Loucy (cell line): ENCODE data around the gene PRKCE.
A peak's percentile ranks its signal among the peaks of the same experiment; 100 is the strongest.

Experiments
- H2AFZ ChIP-seq: fragments of 200-600 bp; sonication (generic); 2 replicates; pipeline ENCODE4 v1.6.0; 2016; ENCODE audit warnings: antibody characterized with exemption, mild to moderate bottlenecking, low read length, moderate library complexity
- H3F3A ChIP-seq: fragments of 200-600 bp; 2 replicates; pipeline ENCODE4 v1.6.0; 2016; ENCODE audit warnings: antibody characterized with exemption, low read depth, mild to moderate bottlenecking
- H3K27me3 ChIP-seq: fragments of 200-600 bp; sonication (generic); 2 replicates; pipeline ENCODE4 v1.6.1; 2014; ENCODE audit warnings: low read length, mild to moderate bottlenecking; ENCODE audit not compliant: insufficient read depth, poor library complexity, severe bottlenecking
- H3K36me3 ChIP-seq: fragments of 200-600 bp; sonication (generic); 2 replicates; pipeline ENCODE4 v1.6.1; 2016; ENCODE audit warnings: low read length; ENCODE audit not compliant: insufficient read depth
- H3K4me1 ChIP-seq: fragments of 200-600 bp; sonication (generic); 2 replicates; pipeline ENCODE4 v1.5.1; 2014; ENCODE audit warnings: low read length, mild to moderate bottlenecking; ENCODE audit not compliant: insufficient read depth, poor library complexity, severe bottlenecking
- H3K4me2 ChIP-seq: fragments of 200-600 bp; sonication (generic); 2 replicates; pipeline ENCODE4 v1.6.0; 2014; ENCODE audit warnings: antibody characterized with exemption, low read length, low read depth, mild to moderate bottlenecking; ENCODE audit not compliant: poor library complexity, severe bottlenecking
- H3K4me3 ChIP-seq: fragments of 200-600 bp; sonication (generic); 2 replicates; pipeline ENCODE4 v1.5.1; 2014; ENCODE audit warnings: low read length, mild to moderate bottlenecking, mixed read lengths; ENCODE audit not compliant: poor library complexity, severe bottlenecking
- H3K79me2 ChIP-seq: fragments of 200-600 bp; sonication (generic); 2 replicates; pipeline ENCODE4 v1.6.1; 2014; ENCODE audit warnings: low read length; ENCODE audit not compliant: insufficient read depth
- H3K9ac ChIP-seq: fragments of 200-600 bp; sonication (generic); 2 replicates; pipeline ENCODE4 v1.6.0; 2014; ENCODE audit warnings: mild to moderate bottlenecking, low read depth, low read length, moderate library complexity; ENCODE audit not compliant: poor library complexity, severe bottlenecking
- H3K9me2 ChIP-seq: fragments of 200-600 bp; sonication (generic); replicated peaks from 2 replicates; pipeline ENCODE4 v1.6.1; 2016; ENCODE audit warnings: low read depth, low read length, mixed read lengths
- H3K9me3 ChIP-seq: fragments of 200-600 bp; sonication (generic); 2 replicates; pipeline ENCODE4 v1.6.1; 2014; ENCODE audit warnings: mild to moderate bottlenecking, antibody characterized with exemption, low read length, low read depth; ENCODE audit not compliant: insufficient read depth
- H4K20me1 ChIP-seq: fragments of 200-600 bp; sonication (generic); 2 replicates; pipeline ENCODE4 v1.6.0; 2014; ENCODE audit warnings: antibody characterized with exemption, low read length, mild to moderate bottlenecking; ENCODE audit not compliant: insufficient read depth, poor library complexity, severe bottlenecking
- CTCF ChIP-seq: fragments of 200-600 bp; sonication (generic); conservative IDR thresholded peaks from 2 replicates; pipeline ENCODE4 v1.5.1; 2014; ENCODE audit warnings: mild to moderate bottlenecking, antibody characterized with exemption, low read length
- EZH2phosphoT487 ChIP-seq: fragments of 200-600 bp; IDR thresholded peaks from 2 replicates; pipeline ENCODE4 v1.6.1; 2018; ENCODE audit warnings: antibody characterized with exemption, mild to moderate bottlenecking, moderate library complexity, borderline replicate concordance

PRKCE gene

GRCh38 chr2:45729753-45730512, 78.5 kb downstream of the PRKCE start:
- H3F3A ChIP-seq = no peaks in the 10 kb centered on the region
- no peaks in the 10 kb centered on the region for H3K9me3 ChIP-seq
- TF ChIP-seq EZH2phosphoT487 = no peak
- TF ChIP-seq CTCF = peak; percentile 50
- no peaks in the 10 kb centered on the region for H3K9me2 ChIP-seq
- H3K9ac ChIP-seq = no peak overlapping the region
- H4K20me1 ChIP-seq = no peaks in the 10 kb centered on the region
- H2AFZ ChIP-seq = no peak overlapping the region
- no peaks in the 10 kb centered on the region for H3K4me1 ChIP-seq
- H3K79me2 ChIP-seq = peaks cover 33% of the 10 kb centered on the region; the same call in 1 of the 2 replicates
- H3K4me2 ChIP-seq = no peak overlapping the region
- no peak overlapping the region for H3K4me3 ChIP-seq
- no peaks in the 10 kb centered on the region for H3K36me3 ChIP-seq
- H3K27me3 ChIP-seq = no peaks in the 10 kb centered on the region

- Histone ChIP-seq H2AFZ (no peak overlapping the region), H3K9ac (no peak overlapping the region), H3F3A (no peaks in the 10 kb centered on the region), H3K27me3 (no peaks in the 10 kb centered on the region), H3K79me2 (peaks cover 33% of the 10 kb centered on the region; the same call in 1 of the 2 replicates), H3K4me1 (no peaks in the 10 kb centered on the region), H3K4me2 (no peak overlapping the region), H3K36me3 (no peaks in the 10 kb centered on the region), H3K9me2 (no peaks in the 10 kb centered on the region), H3K4me3 (no peak overlapping the region), H3K9me3 (no peaks in the 10 kb centered on the region), H4K20me1 (no peaks in the 10 kb centered on the region)
- no peak for TF ChIP-seq EZH2phosphoT487
- no peak for TF ChIP-seq CTCF
These were observed 79.7 kb downstream of the PRKCE start for GRCh38 chr2:45731141-45731540.

GRCh38 chr2:45732436-45732835, 81.0 kb downstream of the PRKCE start:
- H3K9me2 ChIP-seq = no peaks in the 10 kb centered on the region
- no peak overlapping the region for H3K4me3 ChIP-seq
- H3K9ac ChIP-seq = no peak overlapping the region
- no peak overlapping the region for H2AFZ ChIP-seq
- H3K9me3 ChIP-seq = no peaks in the 10 kb centered on the region
- no peaks in the 10 kb centered on the region; the same call in 1 of the 2 replicates for H3K36me3 ChIP-seq
- H3K4me2 ChIP-seq = no peak overlapping the region
- H4K20me1 ChIP-seq = no peaks in the 10 kb centered on the region
- H3K79me2 ChIP-seq = peaks cover 30% of the 10 kb centered on the region; the same call in 1 of the 2 replicates
- no peaks in the 10 kb centered on the region for H3F3A ChIP-seq
- TF ChIP-seq CTCF = no peak
- no peak for TF ChIP-seq EZH2phosphoT487
- no peaks in the 10 kb centered on the region for H3K27me3 ChIP-seq
- no peaks in the 10 kb centered on the region for H3K4me1 ChIP-seq
